Left lung (tissue), 10 donors: ENCODE measurements around the gene DPYSL4. TPM values are rescaled to one million over a fixed set of nuclear protein-coding genes. Genes with fewer than 3 reads are reported as not detected.
A peak's percentile ranks its signal among the peaks of the same experiment; 100 is the strongest.

ENCODE experiments used
- ATAC-seq: fragments of 200-7000 bp; cut with Tn5 transposase; one replicate; pipeline ENCODE4 v1.9.1; 2020; ENCODE audit warnings: moderate library complexity
- DNase-seq, 4 donors: peaks; one replicate each; pipeline ENCODE4 v3.0.0-alpha.2; 2013 to 2020
- H3K27ac ChIP-seq, 2 donors: fragments of 200-600 bp; sonication (generic) in 1 of 2; one replicate each; pipeline versions ENCODE4 v1.5.0 to v1.8.0; 2020 to 2021
- H3K27me3 ChIP-seq, 2 donors: fragments of 200-600 bp; sonication (generic) in 1 of 2; one replicate each; pipeline versions ENCODE4 v1.5.0 to v1.8.0; 2020 to 2021
- H3K36me3 ChIP-seq, 2 donors: fragments of 200-600 bp; sonication (generic) in 1 of 2; one replicate each; pipeline versions ENCODE4 v1.5.0 to v1.8.0; 2020 to 2021
- H3K4me1 ChIP-seq, 2 donors: fragments of 200-600 bp; one replicate each; pipeline ENCODE4 v1.8.0; 2021
- H3K4me3 ChIP-seq, 2 donors: fragments of 200-600 bp; sonication (generic) in 1 of 2; one replicate each; pipeline versions ENCODE4 v1.5.0 to v1.8.0; 2020 to 2021; ENCODE audit warnings: mild to moderate bottlenecking in 1 of 2
- H3K9me3 ChIP-seq, 2 donors: fragments of 200-600 bp; sonication (generic) in 1 of 2; one replicate each; pipeline versions ENCODE4 v1.5.0 to v1.8.0; 2020 to 2021
- CTCF ChIP-seq, 2 donors: fragments of 200-600 bp; sonication (generic) in 1 of 2; IDR thresholded peaks; one replicate each; pipeline versions ENCODE4 v1.5.0 to v1.8.0; 2021; ENCODE audit warnings: antibody characterized with exemption in 2 of 2
- intact Hi-C, 2 donors: fragments of 100-400 bp; cut with DNase I; formaldehyde crosslinking; loops; one replicate each; pipeline versions ENCODE4 v1.11.2 to v1.14.2; 2022
- polyA plus RNA-seq, 6 donors: library from polyadenylated mRNA; unstranded; fragments of 120-200 nt; gene quantifications; one replicate each; pipeline ENCODE4 v1.2.1, GENCODE V29; 2013; ENCODE audit not compliant: insufficient read length in 6 of 6
- total RNA-seq, 2 donors: library from RNA; stranded (reverse); fragmentation: NEBNext Ultra II Directional; extraction: Animal tissue kit (Norgen Biotek cat#: 25700); gene quantifications; one replicate each; pipeline ENCODE4 v1.2.1, GENCODE V29; 2021
- donor health status: DM: no; HTN: yes; CAD: no.
- donor health status: DM: no; HTN: no; CAD: no.

The DPYSL4 gene
- total and polyA plus RNA-seq, 8 donors = 1.3 to 14.6 (median 10.4) TPM

DNA sequence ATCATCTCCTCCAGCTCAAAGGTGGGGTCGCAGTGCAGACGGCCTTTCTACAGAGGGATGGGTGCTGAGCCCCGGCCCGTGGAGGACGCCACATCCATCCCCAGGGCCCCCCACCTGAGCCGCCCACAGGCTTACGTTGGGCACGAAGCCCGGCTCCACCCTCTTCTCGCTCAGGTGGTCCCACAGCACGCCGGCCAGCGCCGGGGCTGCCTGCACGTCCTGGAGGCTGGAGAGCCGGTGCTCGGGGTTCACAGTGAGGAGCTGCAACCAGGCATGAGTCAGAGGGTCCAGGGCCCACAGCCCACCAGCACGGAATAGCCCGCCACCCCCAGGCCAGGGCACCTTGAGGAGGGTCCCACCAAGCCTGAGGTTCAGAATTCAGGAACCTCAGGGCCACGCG lies 36.0 kb downstream of the DPYSL4 start:
- Histone ChIP-seq H3K27me3 (no peaks in the 10 kb centered on the region), H3K4me1 (peaks cover 0 to 16% of the 10 kb centered on the region in 2 donors), H3K9me3 (no peaks in the 10 kb centered on the region), H3K27ac (no peak overlapping the region), H3K36me3 (peaks cover 0 to 17% of the 10 kb centered on the region in 2 donors), H3K4me3 (no peak overlapping the region)
- intact Hi-C loops = loop anchor here (5.0 to 10.0 kb wide), 2 partner anchors 122 to 130 kb away; no protein-coding TSS in a partner anchor
- ATAC-seq (no peak), DNase-seq (peak in 1 of 4 donors; percentile 78)
- TF ChIP-seq CTCF (IDR thresholded peaks at IDR 0.05) = no peak

DNA sequence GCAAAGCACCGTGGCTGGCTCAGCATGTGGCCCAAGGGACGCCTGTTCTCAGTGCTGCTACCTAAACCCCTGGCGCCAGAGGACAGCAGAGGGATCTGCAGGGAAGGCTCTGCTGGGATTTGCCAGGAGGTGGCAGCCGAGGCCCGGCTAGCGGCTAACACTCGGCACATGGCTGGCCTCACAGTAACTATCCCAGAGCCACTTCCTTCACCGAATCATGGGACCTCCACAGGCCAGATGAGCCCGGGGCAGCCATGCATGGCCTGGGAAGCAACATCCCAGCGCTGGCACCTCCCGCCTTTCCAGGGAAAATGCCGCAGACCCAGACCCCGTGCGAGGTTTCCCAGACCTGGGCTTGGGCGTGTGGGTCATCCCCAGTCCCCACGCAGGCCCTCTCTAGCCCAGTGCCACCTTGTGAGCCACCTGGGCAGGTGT lies 36.4 kb downstream of the DPYSL4 start:
- ATAC-seq = peak; percentile 98
- H3K4me1 ChIP-seq = peaks cover 0 to 16% of the 10 kb centered on the region in 2 donors
- no peaks in the 10 kb centered on the region for H3K9me3 ChIP-seq
- peaks cover 0 to 17% of the 10 kb centered on the region in 2 donors for H3K36me3 ChIP-seq
- DNase-seq = peak; percentile 63 to 92 (median 82)
- peak; percentile 88 to 91 for TF ChIP-seq CTCF (IDR thresholded peaks at IDR 0.05)
- intact Hi-C loops = loop anchor here (5.0 to 10.0 kb wide), 2 partner anchors 122 to 129 kb away; no protein-coding TSS in a partner anchor
- no peak overlapping the region for H3K27ac ChIP-seq
- H3K27me3 ChIP-seq = no peaks in the 10 kb centered on the region
- no peak overlapping the region for H3K4me3 ChIP-seq

DNA sequence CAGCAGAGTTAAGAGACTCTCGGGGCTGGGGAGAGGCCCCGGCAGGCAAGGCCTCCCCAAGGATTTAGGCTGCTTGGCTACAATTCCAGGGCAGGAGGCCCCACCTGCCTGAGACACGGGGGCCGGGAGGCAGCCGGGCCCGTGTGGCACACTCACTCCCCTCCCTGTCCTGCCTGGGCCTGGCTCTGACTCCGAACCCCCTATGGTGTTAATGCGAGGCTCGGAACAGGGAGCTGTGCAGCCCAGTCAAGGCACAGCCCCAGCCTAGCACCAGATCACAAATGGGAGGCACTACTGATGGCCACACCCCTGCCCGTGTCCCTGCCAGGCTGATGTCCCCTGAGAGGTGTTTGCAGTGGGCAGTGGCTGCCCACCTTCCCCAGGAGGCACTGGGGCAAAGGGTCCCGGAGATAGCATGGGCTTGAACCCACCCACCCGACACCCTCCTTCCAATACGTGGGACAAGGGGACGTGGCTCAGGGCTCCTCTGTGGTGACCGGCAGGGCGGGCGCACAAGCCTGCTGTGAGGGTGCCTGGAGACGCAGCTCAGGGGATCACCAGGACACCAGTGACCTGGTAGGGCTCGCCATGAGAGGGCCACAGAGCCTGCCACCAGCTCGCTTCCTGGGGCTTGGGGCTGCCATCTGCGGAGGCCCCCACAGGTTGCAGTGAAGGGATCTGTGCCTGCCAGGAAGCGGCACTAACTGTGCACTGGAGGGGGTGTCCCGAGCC lies 37.0 kb downstream of the DPYSL4 start:
- Histone ChIP-seq H3K27ac (no peak overlapping the region), H3K4me1 (peaks cover 0 to 16% of the 10 kb centered on the region in 2 donors), H3K9me3 (no peaks in the 10 kb centered on the region), H3K27me3 (no peaks in the 10 kb centered on the region), H3K4me3 (no peak overlapping the region), H3K36me3 (peaks cover 0 to 17% of the 10 kb centered on the region in 2 donors)
- DNase-seq (peak in 1 of 4 donors; percentile 52), ATAC-seq (no peak)
- TF ChIP-seq CTCF (IDR thresholded peaks at IDR 0.05) = no peak
- intact Hi-C loops = loop anchor here (5.0 to 10.0 kb wide), 2 partner anchors 121 to 129 kb away; no protein-coding TSS in a partner anchor

DNA sequence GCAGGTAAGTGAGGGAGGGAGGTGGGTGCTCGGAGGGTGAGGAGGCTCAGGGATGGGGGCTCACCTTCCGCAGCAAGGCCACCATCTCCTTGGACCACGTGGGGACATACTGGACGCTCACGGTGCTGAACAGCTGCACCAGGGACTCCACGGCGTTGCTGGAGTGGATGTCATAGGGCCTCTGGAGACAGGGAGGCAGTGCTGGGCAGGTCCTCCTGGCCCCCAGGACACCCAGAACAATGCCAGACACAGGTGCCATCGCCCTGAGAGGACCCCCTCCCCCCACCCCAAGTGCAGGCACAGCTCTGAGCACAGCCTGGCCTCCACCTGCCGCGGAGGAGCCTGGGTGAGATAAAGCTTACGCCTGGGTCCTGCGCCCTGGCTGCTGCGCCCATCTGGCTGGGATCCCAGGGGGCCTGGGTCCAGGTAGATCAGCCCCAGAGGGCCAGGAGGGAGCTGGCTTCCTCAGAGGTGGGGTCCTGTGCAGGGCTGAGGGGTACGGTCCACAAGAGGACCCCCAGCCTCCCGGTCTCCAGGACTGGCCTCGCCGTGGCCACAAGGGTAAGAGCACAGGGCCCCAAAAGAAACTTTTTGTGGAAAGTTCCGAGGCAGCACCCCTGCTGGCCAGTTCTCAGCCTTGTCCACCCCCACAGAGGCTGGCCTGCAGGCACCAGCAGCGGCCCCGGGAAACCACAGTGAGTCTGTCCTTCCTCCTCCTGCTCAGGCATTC lies 37.8 kb downstream of the DPYSL4 start:
- ATAC-seq = no peak

More for the DNA sequence above, 37.8 kb downstream of the DPYSL4 start:
- Histone ChIP-seq H3K4me3 (no peak overlapping the region), H3K36me3 (peaks cover 0 to 17% of the 10 kb centered on the region in 2 donors), H3K9me3 (no peaks in the 10 kb centered on the region), H3K4me1 (peaks cover under 1 to 20% of the 10 kb centered on the region in 2 donors), H3K27me3 (no peaks in the 10 kb centered on the region), H3K27ac (no peak overlapping the region)
- TF ChIP-seq CTCF (IDR thresholded peaks at IDR 0.05) = no peak
- peak in 1 of 4 donors; percentile 55 for DNase-seq
- intact Hi-C loops = loop anchor here (5.0 to 10.0 kb wide), 2 partner anchors 120 to 128 kb away; no protein-coding TSS in a partner anchor
